HG03095 (cell line): ENCODE data around the gene MARCHF10.
"Not testable (repeated sequence)": the region's sequence is repeated elsewhere in the genome, so short reads cannot be mapped to it uniquely, and the experiment has no call there.

Source experiments
- ATAC-seq: cut with Tn5 transposase; IDR thresholded peaks from one replicate; pipeline ENCODE4 v1.9.1; 2021; ENCODE audit warnings: moderate library complexity; ENCODE audit not compliant: unreplicated experiment

MARCHF10 gene

GRCh38 chr17:62807812-62808575 is at the start of gene MARCHF10:
TSS of gene MARCHF10 (minus strand) at chr17:62808314. CDS start at chr17:62801735, 6,579 bp downstream.
- no peak for ATAC-seq

- no peak for ATAC-seq
These were observed 49.4 kb upstream of the MARCHF10 start for GRCh38 chr17:62857526-62857925.

GRCh38 chr17:62856594-62856993 is 48.5 kb upstream of the MARCHF10 start:
- no peak for ATAC-seq

GRCh38 chr17:62855156-62855555 is 47.0 kb upstream of the MARCHF10 start:
- no peak for ATAC-seq

- ATAC-seq: no peak
These were observed 46.1 kb upstream of the MARCHF10 start for GRCh38 chr17:62854098-62854680.

- no peak for ATAC-seq
These were observed 44.1 kb upstream of the MARCHF10 start for GRCh38 chr17:62852195-62852594.

GRCh38 chr17:62849591-62850415 is 41.7 kb upstream of the MARCHF10 start:
- ATAC-seq: not testable (repeated sequence)

GRCh38 chr17:62848334-62848733 is 40.2 kb upstream of the MARCHF10 start:
- ATAC-seq: no peak

GRCh38 chr17:62847426-62847825 is 39.3 kb upstream of the MARCHF10 start:
- ATAC-seq: no peak

GRCh38 chr17:62840871-62841270 is 32.8 kb upstream of the MARCHF10 start:
- ATAC-seq: no peak

- ATAC-seq: not testable (repeated sequence)
These were observed 25.7 kb upstream of the MARCHF10 start for GRCh38 chr17:62833816-62834215.

- no peak for ATAC-seq
These were observed 24.3 kb upstream of the MARCHF10 start for GRCh38 chr17:62832405-62832804.

- ATAC-seq: not testable (repeated sequence)
These were observed 23.0 kb upstream of the MARCHF10 start for GRCh38 chr17:62831066-62831465.

- no peak for ATAC-seq
These were observed 19.8 kb upstream of the MARCHF10 start for GRCh38 chr17:62827746-62828485.

GRCh38 chr17:62826956-62827355 is 18.8 kb upstream of the MARCHF10 start:
- no peak for ATAC-seq

- ATAC-seq: no peak
These were observed 17.1 kb upstream of the MARCHF10 start for GRCh38 chr17:62825182-62825581.

- no peak for ATAC-seq
These were observed 16.4 kb upstream of the MARCHF10 start for GRCh38 chr17:62824290-62825131.

- ATAC-seq: no peak
These were observed 15.2 kb upstream of the MARCHF10 start for GRCh38 chr17:62823111-62823893.
